Pancreas (tissue), 10 donors: ENCODE data around the gene CCDC169. TPM values are rescaled to one million over a fixed set of nuclear protein-coding genes. Genes with fewer than 3 reads are reported as not detected.
"Not testable (repeated sequence)": the region's sequence is repeated elsewhere in the genome, so short reads cannot be mapped to it uniquely, and the experiment has no call there.

Experiments used
- ATAC-seq, 4 donors: fragments of 200-7000 bp; cut with Tn5 transposase; one replicate each; pipeline versions ENCODE4 v1.8.0 to v1.9.1; 2020; ENCODE audit warnings: mild to moderate bottlenecking in 4 of 4, moderate library complexity in 4 of 4
- DNase-seq, 6 donors: peaks; one replicate each; pipeline ENCODE4 v3.0.0-alpha.2; 2020
- FAIRE-seq: peaks from 2 replicates; lab custom pipeline; 2012; peaks lifted over from hg19 to GRCh38; lab: Jason Lieb, UNC
- H3K27ac ChIP-seq, 4 donors: fragments of 200-600 bp; sonication (generic); 1 replicate in 3 of 4; 2 replicates in 1 of 4; pipeline versions ENCODE4 v1.5.0 to v1.8.0; 2020
- H3K27me3 ChIP-seq, 4 donors: fragments of 200-600 bp; one replicate each; pipeline ENCODE4 v1.8.0; 2021
- H3K36me3 ChIP-seq, 3 donors: fragments of 200-600 bp; sonication (generic) in 1 of 3; one replicate each; pipeline versions ENCODE4 v1.5.0 to v1.8.0; 2020 to 2021
- H3K4me1 ChIP-seq, 3 donors: fragments of 200-600 bp; one replicate each; pipeline ENCODE4 v1.8.0; 2021
- H3K4me3 ChIP-seq, 4 donors: fragments of 200-600 bp; sonication (generic) in 2 of 4; one replicate each; pipeline versions ENCODE4 v1.5.0 to v1.8.0; 2020 to 2021
- H3K9me3 ChIP-seq, 4 donors: fragments of 200-600 bp; one replicate each; pipeline ENCODE4 v1.8.0; 2021
- WGBS, 2 donors: extraction: QIAGEN DNeasy Blood & Tissue Kit; methylation state at CpG; one replicate each; pipeline ENCODE4 v1.1.7; 2013; 5-methylcytosine and 5-hydroxymethylcytosine counted together
- intact Hi-C, 3 donors: fragments of 100-400 bp; cut with DNase I; formaldehyde crosslinking; loops; one replicate each; pipeline versions ENCODE4 v1.11.1 to v1.14.2; 2022
- polyA plus RNA-seq, 2 donors: library from polyadenylated mRNA; stranded (reverse); fragments of 200-250 nt; gene quantifications; one replicate each; pipeline ENCODE4 v1.2.3, GENCODE V29; 2013
- total RNA-seq, 6 donors: library from RNA; stranded (reverse); fragmentation: NEBNext Ultra II Directional in 4 of 6; extraction: Animal tissue kit (Norgen Biotek cat#: 25700) in 4 of 6; gene quantifications; one replicate each; pipeline versions ENCODE4 v1.2.1 to v1.2.4, GENCODE V29; 2021 to 2023
- TF ChIP-seq, protein P1 (sequence below), 4 donors: fragments of 200-600 bp; sonication (generic) in 3 of 4; IDR thresholded peaks; one replicate each; pipeline versions ENCODE4 v1.5.0 to v1.8.0; 2021; ENCODE audit warnings: antibody characterized with exemption in 4 of 4
- donor health status: healthy with polysubstance abuse.
- donor health status: DM: no; HTN: no; CAD: no; lungs with moderate emphysema.
- donor health status: DM: no; HTN: no; CAD: no.
- donor health status: control.
- donor health status: control.
- donor health status: Bipolar disorder and iron deficiency.
- donor health status: DM: yes; HTN: yes; CAD: no.
- donor health status: DM: no; HTN: no; CAD: no.
- donor health status: DM: no; HTN: no; CAD: no.
- donor health status: DM: yes; HTN: yes; CAD: no.

The CCDC169 gene
- total and polyA plus RNA-seq, 8 donors = 0.08 to 0.55 (median 0.21) TPM

DNA sequence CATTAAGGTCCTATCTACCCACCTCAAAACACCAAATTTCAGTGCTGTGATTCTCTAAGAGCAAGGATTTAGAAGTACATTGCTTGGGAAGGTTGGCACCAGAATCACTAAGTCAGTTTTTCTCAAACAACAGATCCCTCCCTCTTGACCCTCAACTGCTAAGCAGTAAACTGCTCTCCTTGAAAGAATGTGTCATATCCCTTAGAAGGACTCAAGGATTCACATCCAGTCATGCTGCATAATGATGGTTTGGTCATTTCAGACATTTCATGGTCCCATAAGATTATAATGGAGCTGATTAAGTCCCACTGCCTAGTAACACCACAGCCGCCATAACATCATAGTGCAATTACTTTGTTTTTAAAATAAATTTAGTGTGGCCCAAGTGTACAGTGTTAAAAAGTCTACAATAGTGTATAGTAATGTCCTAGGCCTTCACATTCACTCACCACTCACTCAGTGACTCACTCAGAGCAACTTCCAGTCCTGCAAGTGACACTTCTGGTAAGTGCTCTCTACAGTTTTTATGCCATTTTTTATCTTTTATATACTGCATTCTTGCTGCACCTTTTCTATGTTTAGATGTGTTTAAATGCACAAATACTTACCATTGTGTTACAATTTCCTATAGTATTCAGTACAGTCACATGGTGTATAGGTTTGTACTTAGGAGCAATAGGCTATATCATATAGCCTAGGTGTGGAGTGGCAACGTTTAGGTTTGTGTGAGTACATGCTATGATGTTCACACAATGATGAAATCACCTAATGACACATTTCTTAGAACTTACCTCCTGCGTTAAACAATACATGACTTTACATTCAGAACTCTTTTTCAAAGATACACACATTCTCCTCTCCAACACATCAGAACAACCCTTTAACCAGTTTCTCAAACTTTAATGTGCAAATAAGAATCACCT, 15.7 kb upstream of the CCDC169 start:
- Histone ChIP-seq H3K27me3 (no peaks in the 10 kb centered on the region), H3K4me1 (peaks cover 0 to under 1% (median 0%) of the 10 kb centered on the region in 3 donors), H3K27ac (no peak overlapping the region), H3K36me3 (peaks cover 0 to 34% (median 0%) of the 10 kb centered on the region in 3 donors), H3K4me3 (no peak overlapping the region), H3K9me3 (no peaks in the 10 kb centered on the region)
- WGBS, 2 donors = 73 to 76% methylated on average over 3 of the region's 3 CpGs
- FAIRE-seq = no peak
- no peak for ATAC-seq
- TF ChIP-seq, protein P1, sequence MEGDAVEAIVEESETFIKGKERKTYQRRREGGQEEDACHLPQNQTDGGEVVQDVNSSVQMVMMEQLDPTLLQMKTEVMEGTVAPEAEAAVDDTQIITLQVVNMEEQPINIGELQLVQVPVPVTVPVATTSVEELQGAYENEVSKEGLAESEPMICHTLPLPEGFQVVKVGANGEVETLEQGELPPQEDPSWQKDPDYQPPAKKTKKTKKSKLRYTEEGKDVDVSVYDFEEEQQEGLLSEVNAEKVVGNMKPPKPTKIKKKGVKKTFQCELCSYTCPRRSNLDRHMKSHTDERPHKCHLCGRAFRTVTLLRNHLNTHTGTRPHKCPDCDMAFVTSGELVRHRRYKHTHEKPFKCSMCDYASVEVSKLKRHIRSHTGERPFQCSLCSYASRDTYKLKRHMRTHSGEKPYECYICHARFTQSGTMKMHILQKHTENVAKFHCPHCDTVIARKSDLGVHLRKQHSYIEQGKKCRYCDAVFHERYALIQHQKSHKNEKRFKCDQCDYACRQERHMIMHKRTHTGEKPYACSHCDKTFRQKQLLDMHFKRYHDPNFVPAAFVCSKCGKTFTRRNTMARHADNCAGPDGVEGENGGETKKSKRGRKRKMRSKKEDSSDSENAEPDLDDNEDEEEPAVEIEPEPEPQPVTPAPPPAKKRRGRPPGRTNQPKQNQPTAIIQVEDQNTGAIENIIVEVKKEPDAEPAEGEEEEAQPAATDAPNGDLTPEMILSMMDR (IDR thresholded peaks at IDR 0.05) = no peak
- intact Hi-C loops = no loop called here
- no peak for DNase-seq

- H3K9me3 ChIP-seq = no peaks in the 10 kb centered on the region
- DNase-seq (no peak), FAIRE-seq (no peak), ATAC-seq (no peak)
- intact Hi-C loops = no loop called here
- no peak overlapping the region for H3K4me3 ChIP-seq
- WGBS, 2 donors = 90 to 96% methylated on average over 7 of the region's 7 CpGs
- TF ChIP-seq, protein P1 (IDR thresholded peaks at IDR 0.05) = no peak
- peaks cover 0 to 4% (median 0%) of the 10 kb centered on the region in 3 donors for H3K4me1 ChIP-seq
- no peaks in the 10 kb centered on the region for H3K27me3 ChIP-seq
- peaks cover 0 to 34% (median 0%) of the 10 kb centered on the region in 3 donors for H3K36me3 ChIP-seq
- H3K27ac ChIP-seq = no peak overlapping the region
Measured at GRCh38 chr13:36310417-36311108, 12.9 kb upstream of the CCDC169 start.

DNA sequence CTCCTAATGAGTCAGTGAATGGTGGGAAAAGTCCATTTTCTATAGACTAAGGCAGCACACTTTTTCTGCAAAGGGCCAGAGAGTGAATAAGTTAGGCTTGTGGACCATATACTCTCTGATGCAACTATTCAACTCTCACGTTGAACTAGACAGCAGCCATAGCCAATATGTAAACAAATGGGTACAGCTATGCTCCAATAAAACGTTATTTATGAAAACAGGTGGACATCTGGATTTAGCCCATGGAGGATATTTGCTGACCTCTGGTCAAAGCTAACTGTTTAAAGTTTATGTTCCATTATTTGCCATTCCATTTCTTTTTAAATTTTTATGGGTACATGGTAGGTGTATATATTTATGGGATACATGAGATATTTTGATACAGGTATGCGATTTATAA, 4.7 kb upstream of the CCDC169 start:
- no peak overlapping the region for H3K4me3 ChIP-seq
- WGBS, 2 donors = 61 to 69% methylated on average over 3 of the region's 3 CpGs
- no peak for ATAC-seq

GRCh38 chr13:36299469-36299868, 1.9 kb upstream of the CCDC169 start:
- H3K4me3 ChIP-seq, intact Hi-C loops, H3K9me3 ChIP-seq, H3K27ac ChIP-seq, H3K4me1 ChIP-seq, DNase-seq, H3K27me3 ChIP-seq, ATAC-seq, H3K36me3 ChIP-seq, FAIRE-seq: not testable (repeated sequence)
- WGBS, 2 donors = 33 to 38% methylated on average over 3 of the region's 3 CpGs

More for the DNA sequence above, 4.7 kb upstream of the CCDC169 start:
- Histone ChIP-seq H3K27ac (no peak overlapping the region), H3K9me3 (no peaks in the 10 kb centered on the region), H3K36me3 (peaks cover 0 to 5% (median 0%) of the 10 kb centered on the region in 3 donors), H3K4me1 (no peaks in the 10 kb centered on the region), H3K27me3 (no peaks in the 10 kb centered on the region)
- FAIRE-seq (no peak), DNase-seq (no peak)
- intact Hi-C loops = no loop called here
- TF ChIP-seq, protein P1 (IDR thresholded peaks at IDR 0.05) = no peak

GRCh38 chr13:36298535-36299068, 988 bp upstream of the CCDC169 start:
- no peak for FAIRE-seq
- Histone ChIP-seq H3K4me3 (no peak overlapping the region), H3K4me1 (peaks cover 0 to 5% (median 0%) of the 10 kb centered on the region in 3 donors), H3K36me3 (peaks cover 0 to under 1% (median 0%) of the 10 kb centered on the region in 3 donors), H3K27ac (no peak overlapping the region), H3K27me3 (no peaks in the 10 kb centered on the region), H3K9me3 (no peaks in the 10 kb centered on the region)
- intact Hi-C loops = no loop called here
- DNase-seq = no peak
- TF ChIP-seq, protein P1 (IDR thresholded peaks at IDR 0.05) = no peak
- 31 to 42% methylated on average over 4 of the region's 4 CpGs for WGBS, 2 donors
- no peak for ATAC-seq
